NB4 (cell line): Measurements from ENCODE around the gene SELENBP1.
"Not testable (repeated sequence)": the region's sequence is repeated elsewhere in the genome, so short reads cannot be mapped to it uniquely, and the experiment has no call there.

Source experiments
- DNase-seq: peaks from one replicate; pipeline ENCODE4 v3.0.0; 2010; ENCODE audit warnings: low read depth
- H3K4me3 ChIP-seq: one replicate; pipeline ENCODE4 v1.5.1; 2011; ENCODE audit warnings: mild to moderate bottlenecking, low read depth, low read length, moderate library complexity
- CTCF ChIP-seq: IDR thresholded peaks from one replicate; pipeline ENCODE4 v1.5.1; 2012; ENCODE audit warnings: low read depth, low read length
- MAX ChIP-seq: IDR thresholded peaks from 2 replicates; pipeline ENCODE4 v1.6.1; 2011; ENCODE audit warnings: low read depth, low read length
- MYC ChIP-seq: IDR thresholded peaks from 2 replicates; pipeline ENCODE4 v1.6.1; 2011; ENCODE audit warnings: low read depth, low read length
- POLR2A ChIP-seq: IDR thresholded peaks from 2 replicates; pipeline ENCODE4 v1.6.1; 2011; ENCODE audit warnings: mild to moderate bottlenecking; ENCODE audit not compliant: insufficient read length; ENCODE audit errors: extremely low read depth

Gene SELENBP1

GRCh38 chr1:151391079-151391563 lies 18.6 kb upstream of the SELENBP1 start:
- DNase-seq: no peak
- H3K4me3 ChIP-seq: no peak overlapping the region
- no peak for TF ChIP-seq MYC
- no peak for TF ChIP-seq POLR2A
- no peak for TF ChIP-seq CTCF
- TF ChIP-seq MAX: no peak

- not testable (repeated sequence) for DNase-seq, H3K4me3 ChIP-seq
Measured at GRCh38 chr1:151390221-151391078, 17.9 kb upstream of the SELENBP1 start.

GRCh38 chr1:151386002-151386401 lies 13.5 kb upstream of the SELENBP1 start:
- TF ChIP-seq MAX: no peak
- no peak for TF ChIP-seq MYC
- TF ChIP-seq POLR2A: no peak
- no peak for TF ChIP-seq CTCF
- no peak for DNase-seq
- H3K4me3 ChIP-seq: no peak overlapping the region

- H3K4me3 ChIP-seq: no peak overlapping the region
- DNase-seq: no peak
- TF ChIP-seq POLR2A: no peak
- no peak for TF ChIP-seq MYC
Measured at GRCh38 chr1:151384584-151384983, 12.1 kb upstream of the SELENBP1 start.

- no peak overlapping the region for H3K4me3 ChIP-seq
- TF ChIP-seq CTCF (no peak), MYC (no peak), MAX (no peak), POLR2A (no peak)
- no peak for DNase-seq
Measured at GRCh38 chr1:151377150-151377884, 4.8 kb upstream of the SELENBP1 start.

- no peak overlapping the region for H3K4me3 ChIP-seq
- TF ChIP-seq MYC: no peak
- DNase-seq: no peak
Measured at GRCh38 chr1:151373196-151373595, 691 bp upstream of the SELENBP1 start.

- DNase-seq: no peak
- TF ChIP-seq MAX: no peak
- no peak for TF ChIP-seq CTCF
- no peak for TF ChIP-seq POLR2A
- TF ChIP-seq MYC: no peak
- H3K4me3 ChIP-seq: no peak overlapping the region
Measured at GRCh38 chr1:151371370-151372057, 991 bp downstream of the SELENBP1 start.
